ENCODE measurements around the gene PCDHGC3.
"Not testable (repeated sequence)": the region's sequence is repeated elsewhere in the genome, so short reads cannot be mapped to it uniquely, and the experiment has no call there.

PCDHGC3 gene

GRCh38 chr5:141475625-141476131, at the start of gene PCDHGC3:
Gene PCDHGC3 (plus strand): TSS chr5:141475966. CDS start chr5:141476117, 151 bp downstream.
- peak; percentile 74 for DNase-seq

GRCh38 chr5:141427783-141428426, 47.9 kb upstream of the PCDHGC3 start:
- no peak for DNase-seq

- DNase-seq: peak; percentile 88
Measured at GRCh38 chr5:141430332-141431113, 45.2 kb upstream of the PCDHGC3 start, which contains the start of gene PCDHGA12. Gene PCDHGA12 (plus strand): TSS chr5:141430507. CDS start chr5:141430760, 253 bp downstream.

- peak; percentile 37 for DNase-seq
Measured at GRCh38 chr5:141431286-141431685, 44.5 kb upstream of the PCDHGC3 start.

GRCh38 chr5:141432308-141432707, 43.5 kb upstream of the PCDHGC3 start:
- not testable (repeated sequence) for DNase-seq

GRCh38 chr5:141432726-141433125, 43.0 kb upstream of the PCDHGC3 start:
- DNase-seq: not testable (repeated sequence)

- no peak for DNase-seq
Measured at GRCh38 chr5:141434006-141434405, 41.8 kb upstream of the PCDHGC3 start.

- no peak for DNase-seq
Measured at GRCh38 chr5:141437221-141437620, 38.5 kb upstream of the PCDHGC3 start.

GRCh38 chr5:141439411-141440141, 36.2 kb upstream of the PCDHGC3 start:
- no peak for DNase-seq

GRCh38 chr5:141440341-141440740, 35.4 kb upstream of the PCDHGC3 start:
- no peak for DNase-seq

GRCh38 chr5:141441571-141442170, 34.1 kb upstream of the PCDHGC3 start:
- no peak for DNase-seq

GRCh38 chr5:141465351-141465750, 10.4 kb upstream of the PCDHGC3 start:
- no peak for DNase-seq

- peak; percentile 41 for DNase-seq
Measured at GRCh38 chr5:141476132-141476911, 556 bp downstream of the PCDHGC3 start.

- DNase-seq: no peak
Measured at GRCh38 chr5:141477044-141477575, 1.3 kb downstream of the PCDHGC3 start.

- DNase-seq: no peak
Measured at GRCh38 chr5:141477815-141478214, 2.0 kb downstream of the PCDHGC3 start.

- no peak for DNase-seq
Measured at GRCh38 chr5:141478321-141478945, 2.7 kb downstream of the PCDHGC3 start.

GRCh38 chr5:141479776-141480175, 4.0 kb downstream of the PCDHGC3 start:
- peak; percentile 53 for DNase-seq

GRCh38 chr5:141483902-141484301, 8.1 kb downstream of the PCDHGC3 start:
- no peak for DNase-seq

GRCh38 chr5:141484310-141484640, 8.5 kb downstream of the PCDHGC3 start:
- no peak for DNase-seq

- DNase-seq: peak; percentile 22
Measured at GRCh38 chr5:141484641-141485311, 9.0 kb downstream of the PCDHGC3 start, which contains the start of gene PCDHGC4. Gene PCDHGC4 (plus strand): TSS chr5:141485030. CDS start chr5:141485174, 144 bp downstream.

Measured in hematopoietic multipotent progenitor cell treated with erythropoietin and hydrocortisone succinate and interleukin-3 and kit ligand, for 4 days (in vitro differentiated cells).